ENCODE results near the gene LSM14B. TPM values are rescaled to one million over a fixed set of nuclear protein-coding genes. Genes with fewer than 3 reads are reported as not detected.

The LSM14B gene
- total RNA-seq, 1 experiment from 2014 or later: 51.3 TPM

GRCh38 chr20:62126141-62126540, 3.9 kb downstream of the LSM14B start:
- intact Hi-C loops (cut with micrococcal nuclease): no loop called here
- H3K79me2 ChIP-seq (ENCODE audit: insufficient read depth, low read length): peaks cover 25% of the 10 kb centered on the region
- ChIA-PET CTCF (interaction anchor here (1.5 to 1.6 kb wide), 2 partner anchors 10 kb away, joined by 4 read pairs; no protein-coding TSS in a partner anchor), RAD21 (ENCODE audit: low non-redundant PET in 1 of 2, low total read pairs in 2 of 2, uncharacterized antibody in 2 of 2, unreplicated experiment in 2 of 2) (no interaction called here), POLR2A (interaction anchor here (0.7 kb wide), 1 partner anchor 8 kb away, joined by 3 read pairs; no protein-coding TSS in a partner anchor)
- H3K9me2 ChIP-seq (ENCODE audit: insufficient read depth): no peaks in the 10 kb centered on the region
- H3K9ac ChIP-seq (ENCODE audit: low read length): no peak overlapping the region
- DNase-seq (ENCODE audit: low read depth, low spot score) (no peak), ATAC-seq (no peak)
- no peak overlapping the region for H2AFZ ChIP-seq (ENCODE audit: low read depth, low read length, poor library complexity, severe bottlenecking)
- no peak overlapping the region for H3K4me3 ChIP-seq (replicated peaks in 1 of 2; ENCODE audit: low read depth in 1 of 2, low read length in 2 of 2)
- no peaks in the 10 kb centered on the region for H3K27me3 ChIP-seq (ENCODE audit: insufficient read depth, low read length)
- H3K4me1 ChIP-seq (ENCODE audit: control insufficient read depth in 1 of 2, insufficient read depth in 2 of 2, low read length in 2 of 2): peaks cover 5 to 17% of the 10 kb centered on the region in 2 experiments
- H4K20me1 ChIP-seq (ENCODE audit: insufficient read depth): no peaks in the 10 kb centered on the region; the same call in 1 of the 2 replicates
- no peak overlapping the region for H3K4me2 ChIP-seq (ENCODE audit: low read length)
- peaks cover 43 to 44% of the 10 kb centered on the region in 2 experiments for H3K36me3 ChIP-seq (ENCODE audit: control insufficient read depth in 1 of 2, insufficient read depth in 2 of 2, low read length in 2 of 2)
- no TSS peak for BruUV-seq (replicated peaks)
- no peak overlapping the region for H3K27ac ChIP-seq (ENCODE audit: low read depth, low read length)
- TF ChIP-seq RAD21 (IDR thresholded peaks at IDR 0.05; ENCODE audit: low read depth) (no peak), EZH2phosphoT487 (IDR thresholded peaks at IDR 0.05; ENCODE audit: borderline replicate concordance) (no peak), FOSL1 (IDR thresholded peaks at IDR 0.05; ENCODE audit: low read depth) (no peak), CTCF (IDR thresholded peaks at IDR 0.05 in 2 of 3, conservative IDR thresholded peaks at IDR 0.05 in 1 of 3; ENCODE audit: borderline replicate concordance in 1 of 3, insufficient read depth in 1 of 3, low read depth in 2 of 3, low read length in 2 of 3) (no peak), REST (IDR thresholded peaks at IDR 0.05; ENCODE audit: low read depth) (no peak)
- H3K9me3 ChIP-seq (ENCODE audit: control insufficient read depth in 1 of 2, insufficient read depth in 1 of 2, low read depth in 1 of 2, low read length in 2 of 2): no peaks in the 10 kb centered on the region
